ENCODE results near the gene LDB3. TPM values are rescaled to one million over a fixed set of nuclear protein-coding genes. Genes with fewer than 3 reads are reported as not detected.

LDB3 gene
- total RNA-seq, 3 donors from 2014 or later (not counting 1 experiment from before 2014, with no cell fraction given): 0.11 to 0.12 TPM; not detected in 1

DNA sequence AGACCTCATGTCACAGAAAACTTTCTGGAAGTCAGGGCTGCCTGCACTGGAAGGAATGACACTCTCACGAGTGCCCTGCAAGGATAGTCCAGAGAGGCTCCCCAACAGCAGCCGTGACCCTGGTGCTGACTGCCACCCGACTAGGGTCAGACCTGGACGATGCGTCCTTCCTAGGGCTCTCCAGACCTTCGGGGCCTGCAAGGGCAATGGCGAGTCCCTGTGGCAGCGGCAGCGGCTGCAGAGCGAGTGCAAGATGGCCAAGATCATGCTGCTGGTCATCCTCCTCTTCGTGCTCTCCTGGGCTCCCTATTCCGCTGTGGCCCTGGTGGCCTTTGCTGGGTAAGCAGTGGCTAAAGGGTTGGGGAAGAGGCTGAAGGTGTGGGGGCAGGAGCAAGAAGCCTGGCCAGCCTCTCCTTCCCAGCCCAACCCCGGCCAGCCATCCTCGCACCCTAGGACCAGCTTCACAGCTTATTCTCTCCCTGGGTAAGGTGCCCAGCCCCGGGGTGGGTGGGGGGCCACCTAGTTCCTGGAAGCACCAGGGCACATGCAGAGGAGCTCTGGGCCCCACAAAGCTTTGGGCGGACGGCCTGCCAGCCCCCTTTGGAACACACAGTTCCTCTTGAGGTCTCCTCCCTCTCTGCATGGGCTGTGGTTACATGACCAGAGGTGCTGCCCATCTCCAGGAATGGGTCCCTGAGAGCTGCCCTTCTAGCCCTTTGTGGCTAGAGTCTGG, 8.4 kb upstream of the LDB3 start:
- H3K9me3 ChIP-seq (ENCODE audit: control insufficient read depth, insufficient read depth, low read length): no peaks in the 10 kb centered on the region
- H3K27me3 Mint-ChIP-seq (ENCODE audit: low read depth in 2 of 2): no peaks in the 10 kb centered on the region
- H3K27ac Mint-ChIP-seq: no peak overlapping the region
- intact Hi-C loops (cut with micrococcal nuclease): no loop called here
- H3K9me3 Mint-ChIP-seq: no peaks in the 10 kb centered on the region
- no peak overlapping the region for H3K4me3 ChIP-seq (ENCODE audit: low read length)
- WGBS (ENCODE audit: insufficient coverage): 86% methylated on average over 17 of the region's 17 CpGs
- no peak for DNase-seq
- ATAC-seq: no peak
- TF ChIP-seq, protein P1, sequence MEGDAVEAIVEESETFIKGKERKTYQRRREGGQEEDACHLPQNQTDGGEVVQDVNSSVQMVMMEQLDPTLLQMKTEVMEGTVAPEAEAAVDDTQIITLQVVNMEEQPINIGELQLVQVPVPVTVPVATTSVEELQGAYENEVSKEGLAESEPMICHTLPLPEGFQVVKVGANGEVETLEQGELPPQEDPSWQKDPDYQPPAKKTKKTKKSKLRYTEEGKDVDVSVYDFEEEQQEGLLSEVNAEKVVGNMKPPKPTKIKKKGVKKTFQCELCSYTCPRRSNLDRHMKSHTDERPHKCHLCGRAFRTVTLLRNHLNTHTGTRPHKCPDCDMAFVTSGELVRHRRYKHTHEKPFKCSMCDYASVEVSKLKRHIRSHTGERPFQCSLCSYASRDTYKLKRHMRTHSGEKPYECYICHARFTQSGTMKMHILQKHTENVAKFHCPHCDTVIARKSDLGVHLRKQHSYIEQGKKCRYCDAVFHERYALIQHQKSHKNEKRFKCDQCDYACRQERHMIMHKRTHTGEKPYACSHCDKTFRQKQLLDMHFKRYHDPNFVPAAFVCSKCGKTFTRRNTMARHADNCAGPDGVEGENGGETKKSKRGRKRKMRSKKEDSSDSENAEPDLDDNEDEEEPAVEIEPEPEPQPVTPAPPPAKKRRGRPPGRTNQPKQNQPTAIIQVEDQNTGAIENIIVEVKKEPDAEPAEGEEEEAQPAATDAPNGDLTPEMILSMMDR (IDR thresholded peaks at IDR 0.05): no peak
- H3K27me3 ChIP-seq (ENCODE audit: control insufficient read depth, insufficient read depth, low read length): no peaks in the 10 kb centered on the region
- H3K4me1 Mint-ChIP-seq: no peaks in the 10 kb centered on the region
- H3K4me1 ChIP-seq (ENCODE audit: control insufficient read depth, insufficient read depth, low read length): no peaks in the 10 kb centered on the region
- H3K36me3 Mint-ChIP-seq: no peaks in the 10 kb centered on the region
- no peaks in the 10 kb centered on the region for H3K36me3 ChIP-seq (ENCODE audit: control insufficient read depth, insufficient read depth, low read length)
- no peak overlapping the region for H3K27ac ChIP-seq (ENCODE audit: low read length)
- no peak overlapping the region for H3K4me3 Mint-ChIP-seq

GRCh38 chr10:86661161-86662025, 6.9 kb upstream of the LDB3 start:
- Mint-ChIP-seq H3K9me3 (no peaks in the 10 kb centered on the region), H3K36me3 (no peaks in the 10 kb centered on the region), H3K4me3 (no peak overlapping the region), H3K27me3 (ENCODE audit: low read depth in 2 of 2) (no peaks in the 10 kb centered on the region), H3K4me1 (no peaks in the 10 kb centered on the region), H3K27ac (no peak overlapping the region)
- no peak for DNase-seq
- H3K27me3 ChIP-seq (ENCODE audit: control insufficient read depth, insufficient read depth, low read length): no peaks in the 10 kb centered on the region
- H3K4me1 ChIP-seq (ENCODE audit: control insufficient read depth, insufficient read depth, low read length): no peaks in the 10 kb centered on the region
- intact Hi-C loops (cut with micrococcal nuclease): no loop called here
- H3K27ac ChIP-seq (ENCODE audit: low read length): no peak overlapping the region
- 88% methylated on average over 17 of the region's 17 CpGs for whole genome bisulfite sequencing (ENCODE audit: insufficient coverage)
- TF ChIP-seq, protein P1 (IDR thresholded peaks at IDR 0.05): no peak
- H3K4me3 ChIP-seq (ENCODE audit: low read length): no peak overlapping the region
- no peaks in the 10 kb centered on the region for H3K36me3 ChIP-seq (ENCODE audit: control insufficient read depth, insufficient read depth, low read length)
- no peaks in the 10 kb centered on the region for H3K9me3 ChIP-seq (ENCODE audit: control insufficient read depth, insufficient read depth, low read length)
- ATAC-seq: no peak

GRCh38 chr10:86662186-86663045, 5.9 kb upstream of the LDB3 start:
- 88% methylated on average over 19 of the region's 19 CpGs for WGBS (ENCODE audit: insufficient coverage)

More at GRCh38 chr10:86662186-86663045, 5.9 kb upstream of the LDB3 start:
- H3K4me1 Mint-ChIP-seq: no peaks in the 10 kb centered on the region
- no peak overlapping the region for H3K4me3 ChIP-seq (ENCODE audit: low read length)
- H3K36me3 ChIP-seq (ENCODE audit: control insufficient read depth, insufficient read depth, low read length): no peaks in the 10 kb centered on the region
- no peaks in the 10 kb centered on the region for H3K27me3 ChIP-seq (ENCODE audit: control insufficient read depth, insufficient read depth, low read length)
- no peak overlapping the region for H3K4me3 Mint-ChIP-seq
- intact Hi-C loops (cut with micrococcal nuclease): no loop called here
- no peak overlapping the region for H3K27ac ChIP-seq (ENCODE audit: low read length)
- H3K9me3 Mint-ChIP-seq: no peaks in the 10 kb centered on the region
- H3K36me3 Mint-ChIP-seq: no peaks in the 10 kb centered on the region
- no peaks in the 10 kb centered on the region for H3K27me3 Mint-ChIP-seq (ENCODE audit: low read depth in 2 of 2)
- no peak for ATAC-seq
- DNase-seq: no peak
- TF ChIP-seq, protein P1 (IDR thresholded peaks at IDR 0.05): no peak
- H3K27ac Mint-ChIP-seq: no peak overlapping the region
- no peaks in the 10 kb centered on the region for H3K9me3 ChIP-seq (ENCODE audit: control insufficient read depth, insufficient read depth, low read length)
- no peaks in the 10 kb centered on the region for H3K4me1 ChIP-seq (ENCODE audit: control insufficient read depth, insufficient read depth, low read length)

Data from natural killer cell (primary cell).